GM13977 (cell line): ENCODE data around the gene PML.
"Not testable (repeated sequence)": the region's sequence is repeated elsewhere in the genome, so short reads cannot be mapped to it uniquely, and the experiment has no call there.

Experiments
- DNase-seq: peaks from one replicate; pipeline ENCODE4 v3.0.0; 2012; ENCODE audit warnings: low spot score
- in situ Hi-C: fragments of 300-500 bp; cut with MboI; formaldehyde crosslinking; loops from one replicate; pipeline ENCODE4 v1.12.0; 2022; ENCODE audit warnings: low sequenced_read_pairs, low pct_unique_long_range_greater_than_20kb, mixed read lengths, inconsistent platforms; ENCODE audit not compliant: unreplicated experiment
- TF ChIP-seq, protein P1 (sequence below): IDR thresholded peaks from 2 replicates; pipeline ENCODE4 v1.5.1; 2012; ENCODE audit warnings: mild to moderate bottlenecking, control low read depth; ENCODE audit not compliant: insufficient read depth; ENCODE audit errors: extremely low read depth, missing control alignments

The PML gene

GRCh38 chr15:73957785-73958184 lies 36.7 kb upstream of the PML start:
- TF ChIP-seq, protein P1, sequence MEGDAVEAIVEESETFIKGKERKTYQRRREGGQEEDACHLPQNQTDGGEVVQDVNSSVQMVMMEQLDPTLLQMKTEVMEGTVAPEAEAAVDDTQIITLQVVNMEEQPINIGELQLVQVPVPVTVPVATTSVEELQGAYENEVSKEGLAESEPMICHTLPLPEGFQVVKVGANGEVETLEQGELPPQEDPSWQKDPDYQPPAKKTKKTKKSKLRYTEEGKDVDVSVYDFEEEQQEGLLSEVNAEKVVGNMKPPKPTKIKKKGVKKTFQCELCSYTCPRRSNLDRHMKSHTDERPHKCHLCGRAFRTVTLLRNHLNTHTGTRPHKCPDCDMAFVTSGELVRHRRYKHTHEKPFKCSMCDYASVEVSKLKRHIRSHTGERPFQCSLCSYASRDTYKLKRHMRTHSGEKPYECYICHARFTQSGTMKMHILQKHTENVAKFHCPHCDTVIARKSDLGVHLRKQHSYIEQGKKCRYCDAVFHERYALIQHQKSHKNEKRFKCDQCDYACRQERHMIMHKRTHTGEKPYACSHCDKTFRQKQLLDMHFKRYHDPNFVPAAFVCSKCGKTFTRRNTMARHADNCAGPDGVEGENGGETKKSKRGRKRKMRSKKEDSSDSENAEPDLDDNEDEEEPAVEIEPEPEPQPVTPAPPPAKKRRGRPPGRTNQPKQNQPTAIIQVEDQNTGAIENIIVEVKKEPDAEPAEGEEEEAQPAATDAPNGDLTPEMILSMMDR = no peak
- no peak for DNase-seq
- in situ Hi-C loops = no loop called here

DNA sequence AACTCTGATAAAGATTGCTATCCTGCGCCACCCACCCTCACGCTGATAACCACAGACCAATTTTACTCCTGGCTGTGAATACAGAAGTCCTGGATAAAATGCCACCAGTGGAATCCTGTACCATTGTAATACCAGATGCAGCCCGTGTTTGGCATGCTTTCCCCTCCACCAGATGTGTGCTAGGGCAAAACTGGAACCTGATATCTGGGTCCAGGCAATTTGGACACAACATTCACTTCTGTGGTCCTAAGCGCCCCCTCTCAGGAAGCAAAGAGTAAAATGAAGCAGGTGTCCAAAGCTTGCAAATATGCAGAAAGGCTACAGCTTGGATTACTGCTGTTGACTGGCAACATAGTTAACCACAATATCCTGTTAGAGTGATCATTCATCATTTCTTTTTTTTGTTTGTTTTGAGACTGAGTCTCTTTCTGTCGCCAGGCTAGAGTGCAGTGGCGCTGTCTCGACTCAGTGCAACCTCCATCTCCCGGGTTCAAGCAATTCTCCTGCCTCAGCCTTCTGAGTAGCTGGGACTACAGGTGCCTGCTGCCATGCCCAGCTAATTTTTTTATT lies 35.4 kb upstream of the PML start:
- DNase-seq = no peak
- TF ChIP-seq, protein P1 = no peak
- in situ Hi-C loops = no loop called here

DNA sequence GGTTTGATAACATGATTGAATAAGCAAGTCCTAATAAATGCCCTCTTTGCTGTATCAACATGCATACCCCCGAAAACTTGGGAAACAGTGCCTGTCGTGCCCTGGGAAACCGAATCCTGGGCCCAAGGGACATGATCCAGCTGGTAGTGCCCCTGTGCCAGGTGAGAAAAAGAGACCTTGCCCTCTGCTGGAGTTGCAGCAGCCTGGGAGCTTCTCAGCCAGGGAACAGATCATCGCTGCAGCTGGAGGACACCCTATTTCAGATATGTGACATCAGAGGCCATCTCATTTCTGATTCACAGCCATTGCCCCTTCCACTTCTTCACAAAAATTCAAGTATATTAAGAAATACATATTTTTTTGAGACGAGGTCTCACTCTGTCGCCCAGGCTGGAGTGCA lies 34.7 kb upstream of the PML start:
- TF ChIP-seq, protein P1 = no peak
- in situ Hi-C loops = no loop called here
- DNase-seq = no peak

- DNase-seq, in situ Hi-C loops: not testable (repeated sequence)
Measured at GRCh38 chr15:73960472-73961070, 33.9 kb upstream of the PML start.

- in situ Hi-C loops = no loop called here
- DNase-seq = no peak
Measured at GRCh38 chr15:73962433-73962832, 32.1 kb upstream of the PML start.

GRCh38 chr15:73964736-73965093 lies 29.8 kb upstream of the PML start:
- in situ Hi-C loops = no loop called here

More at GRCh38 chr15:73962433-73962832, 32.1 kb upstream of the PML start:
- TF ChIP-seq, protein P1 = no peak

More at GRCh38 chr15:73964736-73965093, 29.8 kb upstream of the PML start:
- TF ChIP-seq, protein P1 = peak; percentile 97
- DNase-seq = peak; percentile 82
